ENCODE data around the gene NOX5. TPM values are rescaled to one million over a fixed set of nuclear protein-coding genes. Genes with fewer than 3 reads are reported as not detected.

Gene NOX5
- total and polyA plus RNA-seq, 10 of the 15 experiments (the other 5 are each of a cell fraction or from before 2014, with no cell fraction given): not detected

- TF ChIP-seq EP300 (IDR thresholded peaks at IDR 0.05; ENCODE audit: borderline replicate concordance in 1 of 2, control insufficient read depth in 1 of 2, low read depth in 2 of 2, low read length in 2 of 2) (no peak), ATF2 (IDR thresholded peaks at IDR 0.05; ENCODE audit: low read length) (no peak), FOS (IDR thresholded peaks at IDR 0.05; ENCODE audit: borderline replicate concordance, extremely low read depth, insufficient read length) (no peak), TARDBP (IDR thresholded peaks at IDR 0.05; ENCODE audit: borderline replicate concordance) (no peak), SMAD5 (IDR thresholded peaks at IDR 0.05; ENCODE audit: low read depth) (no peak), IRF4 (IDR thresholded peaks at IDR 0.05; ENCODE audit: low read depth, low read length) (no peak), RBBP5 (conservative IDR thresholded peaks at IDR 0.05) (no peak)
Measured at GRCh38 chr15:69086427-69087204, 72.1 kb downstream of the NOX5 start (continued).

- H3K9ac ChIP-seq (ENCODE audit: control insufficient read depth, insufficient read depth, low read length): no peak overlapping the region
- WGBS (ENCODE audit: insufficient coverage, insufficient replicate concordance, low lambda C conversion rate, missing lambda C conversion rate): 36% methylated on average over 5 of the region's 5 CpGs
- in situ Hi-C loops (cut with MboI): no loop called here
- H3K4me2 ChIP-seq (ENCODE audit: control insufficient read depth, insufficient read depth): no peak overlapping the region
- 0 out of 4 replicates have a peak, but pooled peaks cover 0 to 2% of the 10 kb centered on the region in 2 experiments for H3K27me3 ChIP-seq (replicated peaks in 1 of 2; ENCODE audit: control insufficient read depth in 2 of 2, insufficient read depth in 2 of 2, low read length in 1 of 2)
- no peaks in the 10 kb centered on the region for H3K79me2 ChIP-seq (ENCODE audit: control insufficient read depth, insufficient read depth, low read length)
- RAD21 ChIA-PET (ENCODE audit: unreplicated experiment): no interaction called here
- no peak overlapping the region for H2AFZ ChIP-seq (ENCODE audit: control insufficient read depth, low read depth, low read length)
- no peak for FAIRE-seq
- no peak overlapping the region for H3K4me3 ChIP-seq
- H4K20me1 ChIP-seq (ENCODE audit: control insufficient read depth, insufficient read depth): no peaks in the 10 kb centered on the region
- H3K9me3 ChIP-seq (replicated peaks; ENCODE audit: control insufficient read depth, insufficient read depth, low read length): no peaks in the 10 kb centered on the region
- H3K36me3 ChIP-seq (ENCODE audit: control insufficient read depth in 2 of 2, insufficient read depth in 2 of 2, low read length in 1 of 2): no peaks in the 10 kb centered on the region
- ATAC-seq: no peak
- POLR2A ChIA-PET: no interaction called here
- SMC1A ChIA-PET (ENCODE audit: uncharacterized antibody, unreplicated experiment): no interaction called here
- intact Hi-C loops (cut with micrococcal nuclease; ENCODE audit: unreplicated experiment): no loop called here
- H3K4me1 ChIP-seq (ENCODE audit: control insufficient read depth, insufficient read depth, low read length): no peaks in the 10 kb centered on the region
- no peak overlapping the region for H3K27ac ChIP-seq (ENCODE audit: control insufficient read depth, insufficient read depth)
- CTCF ChIA-PET: no interaction called here
- no peak for DNase-seq (ENCODE audit: low read depth, low spot score)
- no TSS peak for BruUV-seq (replicated peaks)
- no peak for TF ChIP-seq POLR2AphosphoS5 (IDR thresholded peaks at IDR 0.05; ENCODE audit: low read length)
- no peak for TF ChIP-seq SUZ12 (IDR thresholded peaks at IDR 0.05; ENCODE audit: unreplicated experiment)
- TF ChIP-seq KAT2A (conservative IDR thresholded peaks at IDR 0.05; ENCODE audit: control insufficient read depth, low read depth, low read length): no peak
- no peak for TF ChIP-seq FOXM1 (IDR thresholded peaks at IDR 0.05; ENCODE audit: low read depth, low read length)
- TF ChIP-seq ZNF24 (IDR thresholded peaks at IDR 0.05): no peak
- TF ChIP-seq PKNOX1 (IDR thresholded peaks at IDR 0.05): no peak
- no peak for TF ChIP-seq CBX3 (IDR thresholded peaks at IDR 0.05; ENCODE audit: borderline replicate concordance, low read depth)
- no peak for TF ChIP-seq DPF2 (IDR thresholded peaks at IDR 0.05)
- TF ChIP-seq KDM1A (IDR thresholded peaks at IDR 0.05; ENCODE audit: borderline replicate concordance): no peak
- no peak for TF ChIP-seq SRF (IDR thresholded peaks at IDR 0.05; ENCODE audit: low read depth in 2 of 2, low read length in 2 of 2)
- TF ChIP-seq YBX1 (IDR thresholded peaks at IDR 0.05): no peak
- no peak for TF ChIP-seq EGR1 (IDR thresholded peaks at IDR 0.05; ENCODE audit: borderline replicate concordance in 1 of 2, low read depth in 2 of 2, low read length in 2 of 2)
- no peak for TF ChIP-seq MYB (IDR thresholded peaks at IDR 0.05; ENCODE audit: borderline replicate concordance, low read depth, low read length)
- TF ChIP-seq MTA3 (IDR thresholded peaks at IDR 0.05; ENCODE audit: borderline replicate concordance, low read length): no peak
- TF ChIP-seq BHLHE40 (IDR thresholded peaks at IDR 0.05; ENCODE audit: borderline replicate concordance in 1 of 2, low read depth in 2 of 2, low read length in 1 of 2): no peak
- no peak for TF ChIP-seq RBBP5 (conservative IDR thresholded peaks at IDR 0.05)
- TF ChIP-seq POLR2A (IDR thresholded peaks at IDR 0.05; ENCODE audit: low read depth, low read length): no peak
Measured at GRCh38 chr15:69087366-69087976, 73.0 kb downstream of the NOX5 start.
